Astrocyte of the spinal cord (primary cell): ENCODE data around the gene EIF2A.
A peak's percentile ranks its signal among the peaks of the same experiment; 100 is the strongest.
"Not testable (repeated sequence)": the region's sequence is repeated elsewhere in the genome, so short reads cannot be mapped to it uniquely, and the experiment has no call there.

ENCODE experiments used
- DNase-seq: peaks from one replicate; pipeline ENCODE4 v3.0.0; 2011; ENCODE audit warnings: low read depth, low spot score
- H3K4me3 ChIP-seq: 2 replicates; pipeline ENCODE4 v1.5.1; 2011; ENCODE audit warnings: low read depth, mild to moderate bottlenecking, low read length, moderate library complexity
- in situ Hi-C: cut with HindIII; loops from 2 replicates; pipeline ENCODE4 v1.10.0; 2017; ENCODE audit warnings: low sequenced_read_pairs
- TF ChIP-seq, protein P1 (sequence below): IDR thresholded peaks from 2 replicates; pipeline ENCODE4 v1.5.1; 2012; ENCODE audit warnings: low read depth, mild to moderate bottlenecking, low read length, inconsistent platforms

Gene EIF2A

DNA sequence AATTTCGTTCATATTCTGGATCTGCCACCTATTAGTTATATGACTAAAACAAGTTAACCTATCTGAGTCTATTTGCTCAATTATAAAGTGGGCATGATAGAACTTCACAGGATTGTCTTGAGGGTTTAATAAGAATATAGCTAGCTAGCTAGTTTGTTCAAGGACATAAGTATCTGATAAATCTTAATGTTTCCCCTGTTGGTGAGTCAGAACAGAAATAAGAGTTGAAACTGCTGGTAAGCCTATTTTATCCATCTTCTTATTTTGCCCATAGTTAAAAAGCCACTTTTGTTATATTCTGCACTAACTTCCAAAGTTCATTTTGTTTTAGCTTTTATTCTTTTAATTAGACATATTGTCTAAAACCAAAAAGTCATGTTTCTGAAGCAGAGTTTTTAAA lies 65.9 kb downstream of the EIF2A start:
- no peak overlapping the region for H3K4me3 ChIP-seq
- in situ Hi-C loops = no loop called here
- no peak for DNase-seq
- TF ChIP-seq, protein P1, sequence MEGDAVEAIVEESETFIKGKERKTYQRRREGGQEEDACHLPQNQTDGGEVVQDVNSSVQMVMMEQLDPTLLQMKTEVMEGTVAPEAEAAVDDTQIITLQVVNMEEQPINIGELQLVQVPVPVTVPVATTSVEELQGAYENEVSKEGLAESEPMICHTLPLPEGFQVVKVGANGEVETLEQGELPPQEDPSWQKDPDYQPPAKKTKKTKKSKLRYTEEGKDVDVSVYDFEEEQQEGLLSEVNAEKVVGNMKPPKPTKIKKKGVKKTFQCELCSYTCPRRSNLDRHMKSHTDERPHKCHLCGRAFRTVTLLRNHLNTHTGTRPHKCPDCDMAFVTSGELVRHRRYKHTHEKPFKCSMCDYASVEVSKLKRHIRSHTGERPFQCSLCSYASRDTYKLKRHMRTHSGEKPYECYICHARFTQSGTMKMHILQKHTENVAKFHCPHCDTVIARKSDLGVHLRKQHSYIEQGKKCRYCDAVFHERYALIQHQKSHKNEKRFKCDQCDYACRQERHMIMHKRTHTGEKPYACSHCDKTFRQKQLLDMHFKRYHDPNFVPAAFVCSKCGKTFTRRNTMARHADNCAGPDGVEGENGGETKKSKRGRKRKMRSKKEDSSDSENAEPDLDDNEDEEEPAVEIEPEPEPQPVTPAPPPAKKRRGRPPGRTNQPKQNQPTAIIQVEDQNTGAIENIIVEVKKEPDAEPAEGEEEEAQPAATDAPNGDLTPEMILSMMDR = no peak

DNA sequence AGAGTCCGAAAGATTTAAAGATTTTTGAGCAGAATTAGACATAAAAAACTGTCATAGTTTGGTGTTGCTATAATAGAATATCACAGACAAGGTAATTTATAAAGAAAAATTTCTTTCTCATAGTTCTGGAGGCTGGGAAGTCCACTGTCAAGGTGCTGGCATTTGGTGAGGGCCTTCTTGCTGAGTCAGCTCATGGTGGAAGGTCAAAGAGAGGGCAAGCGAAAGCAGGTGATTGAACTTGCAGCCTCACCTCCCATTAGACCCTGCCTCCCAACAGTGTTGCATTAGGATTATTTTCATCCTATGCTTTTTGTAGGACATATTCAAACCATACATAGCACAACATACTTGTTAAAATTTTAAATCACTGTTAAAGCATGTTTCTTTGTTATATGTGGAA lies 66.4 kb downstream of the EIF2A start:
- no peak for DNase-seq
- H3K4me3 ChIP-seq = no peak overlapping the region
- in situ Hi-C loops = no loop called here
- TF ChIP-seq, protein P1 = no peak

DNA sequence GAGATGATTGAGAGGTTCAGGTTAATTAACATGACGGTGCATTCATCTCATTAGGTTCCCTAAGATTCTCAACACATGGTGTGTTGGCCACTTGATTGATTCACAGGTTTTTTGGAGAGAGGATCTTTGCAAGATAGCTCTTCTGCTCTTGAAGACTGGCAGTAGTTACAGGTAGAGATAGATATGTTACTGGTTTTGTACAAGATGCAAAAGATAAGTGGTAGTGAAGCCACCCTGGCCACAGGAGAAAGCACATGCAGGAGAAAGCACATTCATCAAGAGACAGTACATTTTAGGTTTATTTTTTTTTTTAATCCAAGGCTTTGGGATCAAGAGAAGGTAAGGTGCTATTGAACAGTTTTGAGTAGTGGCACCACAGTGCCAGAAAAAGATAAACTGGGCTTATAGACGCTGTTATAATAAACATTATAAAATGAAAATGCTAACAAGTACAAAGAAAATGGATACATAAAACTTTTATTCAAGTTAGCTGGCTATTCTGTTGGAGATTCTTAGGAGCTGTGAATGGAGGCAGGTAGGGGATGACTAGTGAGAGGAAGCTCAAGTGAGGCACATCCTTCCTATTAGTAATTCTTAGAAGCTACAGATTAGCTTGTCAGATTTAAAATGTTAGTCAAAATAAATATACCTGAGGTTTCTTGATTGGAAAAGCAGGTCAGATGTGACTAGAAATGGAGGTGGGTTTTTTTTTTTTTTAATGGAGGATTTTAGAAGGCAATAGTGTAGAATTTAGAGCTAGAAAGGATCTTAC lies 67.3 kb downstream of the EIF2A start:
- no peak for DNase-seq
- TF ChIP-seq, protein P1 = no peak
- in situ Hi-C loops = no loop called here
- H3K4me3 ChIP-seq = no peak overlapping the region

DNA sequence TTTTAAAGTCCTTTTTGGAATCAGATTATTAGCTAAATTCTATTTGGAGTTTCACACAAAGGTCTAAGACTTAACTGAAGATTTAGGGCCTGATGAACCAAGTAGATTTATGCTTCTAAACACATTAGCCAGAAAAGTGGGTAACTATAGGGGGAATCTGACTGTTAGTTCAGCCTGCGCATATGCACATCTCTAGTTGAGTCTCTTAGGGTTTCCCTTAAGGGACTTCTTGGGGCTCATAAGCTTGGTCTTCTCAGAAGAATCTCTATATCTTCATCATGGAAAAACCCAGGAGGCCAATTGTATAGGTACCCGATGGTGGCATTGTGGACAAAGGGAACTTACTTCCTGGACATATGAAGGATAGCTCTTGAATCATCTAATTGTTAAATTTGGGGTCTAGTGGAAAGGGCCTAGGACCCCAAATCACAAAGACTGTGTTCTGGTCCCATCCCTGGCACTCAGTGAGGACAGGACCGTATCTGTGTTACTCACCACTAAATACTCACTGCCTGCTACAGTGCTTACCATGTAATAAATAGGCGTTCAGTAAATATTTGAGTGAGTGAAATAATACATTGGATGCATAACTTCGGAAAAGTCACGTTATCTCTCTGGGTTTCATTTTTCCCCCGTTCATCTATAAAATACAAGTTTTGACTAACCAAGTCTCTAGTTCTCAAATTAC lies 73.6 kb downstream of the EIF2A start:
- no peak overlapping the region for H3K4me3 ChIP-seq
- DNase-seq = no peak
- TF ChIP-seq, protein P1 = no peak
- in situ Hi-C loops = no loop called here

DNA sequence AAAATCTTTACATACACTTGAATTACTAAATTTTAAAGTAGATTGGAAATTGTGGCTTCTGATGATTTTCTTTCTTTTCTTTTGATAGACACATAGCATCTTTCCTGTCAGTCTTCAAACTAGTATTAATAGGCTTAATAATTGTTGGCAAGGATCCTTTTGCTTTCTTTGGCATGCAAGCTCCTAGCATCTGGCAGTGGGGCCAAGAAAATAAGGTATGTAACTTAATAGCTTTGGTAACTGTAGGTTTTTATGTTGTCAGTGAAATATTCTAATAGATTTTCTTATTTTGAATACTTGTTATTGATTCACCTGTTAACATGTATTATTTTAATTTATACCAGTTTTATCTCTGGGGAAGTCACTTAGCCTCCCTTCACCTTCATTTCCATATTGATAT lies 76.4 kb downstream of the EIF2A start:
- H3K4me3 ChIP-seq, in situ Hi-C loops, DNase-seq: not testable (repeated sequence)

DNA sequence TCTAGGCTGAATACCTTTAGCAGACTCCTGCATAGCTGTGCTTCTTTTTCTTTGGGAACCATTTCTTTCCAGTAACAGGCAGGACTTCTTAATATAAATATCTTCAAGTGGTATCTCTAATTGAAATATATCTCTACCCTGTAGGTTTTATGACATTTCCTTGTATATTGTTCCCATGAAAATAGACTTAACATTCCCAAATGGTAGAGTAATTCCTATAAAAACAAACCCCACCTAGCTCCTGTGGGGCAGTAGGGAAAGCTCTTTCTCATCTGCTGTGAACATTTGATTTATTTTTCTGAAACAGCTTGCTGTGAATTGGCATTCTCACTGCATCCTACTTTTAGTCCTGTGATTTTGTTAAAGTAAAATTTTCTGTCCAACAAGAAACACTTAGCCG lies 77.4 kb downstream of the EIF2A start:
- DNase-seq = peak; percentile 35
- in situ Hi-C loops = no loop called here
- TF ChIP-seq, protein P1 = no peak
- H3K4me3 ChIP-seq = no peak overlapping the region

DNA sequence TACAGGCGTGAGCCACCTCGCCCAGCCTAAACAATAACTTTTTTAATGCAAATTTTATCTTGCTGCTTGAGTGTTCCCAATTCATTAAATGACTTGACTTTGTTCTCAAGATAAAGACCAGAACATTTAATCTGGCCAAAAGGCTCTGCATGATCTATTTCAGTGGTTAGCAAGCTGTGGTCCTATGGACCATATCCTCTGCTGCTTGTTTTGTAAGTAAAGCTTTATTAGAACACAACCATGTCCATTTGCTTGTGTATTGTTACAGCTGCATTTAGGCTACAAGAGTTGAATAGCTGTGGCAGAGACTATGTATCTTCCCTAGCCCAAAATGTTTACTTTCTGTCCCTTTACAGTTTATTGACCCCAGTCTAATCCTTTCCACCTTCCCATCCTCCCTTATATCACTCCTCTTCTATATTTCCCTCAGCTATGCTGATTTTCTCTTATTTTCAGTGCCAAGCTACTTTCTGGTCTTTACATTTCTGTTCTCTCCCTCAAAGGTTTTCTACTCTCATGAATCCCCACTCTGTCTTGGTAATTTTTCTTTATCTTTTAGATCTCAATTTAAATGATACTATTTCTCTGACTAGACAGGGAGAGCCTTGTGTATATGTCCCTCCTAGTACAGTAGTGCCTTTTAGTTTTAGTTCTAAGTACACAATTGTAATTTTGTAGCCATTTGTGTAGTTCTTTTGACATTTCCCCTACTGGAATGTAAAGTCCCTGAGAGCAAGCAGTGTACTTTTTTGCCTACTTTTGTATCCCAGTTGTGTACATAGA lies 79.8 kb downstream of the EIF2A start:
- no peak overlapping the region for H3K4me3 ChIP-seq
- no peak for DNase-seq
- TF ChIP-seq, protein P1 = no peak
- in situ Hi-C loops = no loop called here
